PFSK-1 (cell line): Measurements from ENCODE around the gene SLC43A3.

Experiments used
- POLR2AphosphoS5 ChIP-seq: IDR thresholded peaks from 2 replicates; pipeline ENCODE4 v1.6.1; 2012; ENCODE audit warnings: low read depth, mild to moderate bottlenecking, control low read depth, low read length, moderate library complexity
- SIN3A ChIP-seq: IDR thresholded peaks from 2 replicates; pipeline ENCODE4 v1.6.1; 2012; ENCODE audit warnings: mild to moderate bottlenecking, low read length, moderate library complexity, borderline replicate concordance; ENCODE audit not compliant: insufficient read depth
- TAF1 ChIP-seq: IDR thresholded peaks from 2 replicates; pipeline ENCODE4 v1.6.1; 2012; ENCODE audit warnings: low read length, control low read depth, borderline replicate concordance; ENCODE audit not compliant: insufficient read depth
- TF ChIP-seq, protein P1 (sequence below), 2 experiments: IDR thresholded peaks; 2 replicates each; pipeline versions ENCODE4 v1.6.1 to v1.8.0; 2011 to 2012; ENCODE audit warnings: low read depth in 2 of 2, low read length in 2 of 2, control low read depth in 1 of 2, inconsistent platforms in 1 of 2, mild to moderate bottlenecking in 1 of 2, moderate library complexity in 1 of 2; ENCODE audit not compliant: insufficient read depth in 1 of 2

DNA sequence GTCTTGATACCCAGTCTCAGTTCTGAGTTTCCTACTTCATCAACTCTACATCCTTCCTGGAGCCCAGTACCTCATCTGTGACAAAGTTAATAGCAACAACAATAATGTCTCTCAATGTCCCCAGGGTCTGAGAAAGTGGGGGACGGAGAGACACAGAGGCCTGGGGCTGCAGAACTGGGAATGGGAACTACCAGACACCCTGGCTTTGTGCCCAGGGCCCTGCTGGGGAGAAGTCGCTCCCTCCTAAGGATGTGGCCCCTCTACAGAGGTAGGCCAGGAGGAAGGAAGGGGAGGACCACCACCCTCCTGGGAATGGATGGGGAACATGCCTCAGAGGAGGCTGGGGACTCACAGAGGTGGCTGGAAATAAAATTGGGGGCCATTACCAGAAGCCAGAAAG is 51.4 kb downstream of the SLC43A3 start:
- no peak for TF ChIP-seq TAF1
- TF ChIP-seq, protein P1, sequence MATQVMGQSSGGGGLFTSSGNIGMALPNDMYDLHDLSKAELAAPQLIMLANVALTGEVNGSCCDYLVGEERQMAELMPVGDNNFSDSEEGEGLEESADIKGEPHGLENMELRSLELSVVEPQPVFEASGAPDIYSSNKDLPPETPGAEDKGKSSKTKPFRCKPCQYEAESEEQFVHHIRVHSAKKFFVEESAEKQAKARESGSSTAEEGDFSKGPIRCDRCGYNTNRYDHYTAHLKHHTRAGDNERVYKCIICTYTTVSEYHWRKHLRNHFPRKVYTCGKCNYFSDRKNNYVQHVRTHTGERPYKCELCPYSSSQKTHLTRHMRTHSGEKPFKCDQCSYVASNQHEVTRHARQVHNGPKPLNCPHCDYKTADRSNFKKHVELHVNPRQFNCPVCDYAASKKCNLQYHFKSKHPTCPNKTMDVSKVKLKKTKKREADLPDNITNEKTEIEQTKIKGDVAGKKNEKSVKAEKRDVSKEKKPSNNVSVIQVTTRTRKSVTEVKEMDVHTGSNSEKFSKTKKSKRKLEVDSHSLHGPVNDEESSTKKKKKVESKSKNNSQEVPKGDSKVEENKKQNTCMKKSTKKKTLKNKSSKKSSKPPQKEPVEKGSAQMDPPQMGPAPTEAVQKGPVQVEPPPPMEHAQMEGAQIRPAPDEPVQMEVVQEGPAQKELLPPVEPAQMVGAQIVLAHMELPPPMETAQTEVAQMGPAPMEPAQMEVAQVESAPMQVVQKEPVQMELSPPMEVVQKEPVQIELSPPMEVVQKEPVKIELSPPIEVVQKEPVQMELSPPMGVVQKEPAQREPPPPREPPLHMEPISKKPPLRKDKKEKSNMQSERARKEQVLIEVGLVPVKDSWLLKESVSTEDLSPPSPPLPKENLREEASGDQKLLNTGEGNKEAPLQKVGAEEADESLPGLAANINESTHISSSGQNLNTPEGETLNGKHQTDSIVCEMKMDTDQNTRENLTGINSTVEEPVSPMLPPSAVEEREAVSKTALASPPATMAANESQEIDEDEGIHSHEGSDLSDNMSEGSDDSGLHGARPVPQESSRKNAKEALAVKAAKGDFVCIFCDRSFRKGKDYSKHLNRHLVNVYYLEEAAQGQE (IDR thresholded peaks at IDR 0.05; ENCODE audit: insufficient read depth in 1 of 2, low read depth in 2 of 2, low read length in 2 of 2): no peak
- no peak for TF ChIP-seq POLR2AphosphoS5
- TF ChIP-seq SIN3A: no peak
